Measurements from ENCODE around the gene CCM2L.

The CCM2L gene

DNA sequence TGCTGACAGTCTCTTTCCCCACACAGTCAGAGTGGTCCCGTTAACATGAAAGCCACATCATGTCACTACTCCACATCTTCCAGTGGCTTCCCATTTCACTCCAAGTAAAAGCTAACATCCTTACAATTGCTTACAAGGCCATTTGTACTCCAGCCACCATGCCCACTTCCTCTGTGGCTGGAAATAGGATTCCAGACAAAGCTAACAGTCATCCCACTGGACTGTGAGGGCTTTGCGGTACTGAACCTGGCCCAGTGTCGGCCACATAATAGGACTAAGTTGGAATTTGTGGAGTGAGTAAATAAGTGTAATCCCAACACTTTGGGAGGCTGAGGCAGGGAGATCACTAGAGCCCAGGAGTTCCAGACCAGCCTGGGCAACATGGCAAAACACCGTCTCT is 10.9 kb downstream of the CCM2L start:
- TF ChIP-seq TCF12 (IDR thresholded peaks at IDR 0.05; ENCODE audit: low read depth) (no peak), YY1 (IDR thresholded peaks at IDR 0.05; ENCODE audit: low read depth) (no peak), EP300 (IDR thresholded peaks at IDR 0.05; ENCODE audit: borderline replicate concordance) (no peak), FOXM1 (IDR thresholded peaks at IDR 0.05; ENCODE audit: borderline replicate concordance, low read depth) (no peak), CREB1 (IDR thresholded peaks at IDR 0.05; ENCODE audit: low read depth) (no peak), NFIC (IDR thresholded peaks at IDR 0.05) (no peak), CEBPB (IDR thresholded peaks at IDR 0.05) (no peak), EGR1 (IDR thresholded peaks at IDR 0.05) (no peak), TAF1 (IDR thresholded peaks at IDR 0.05; ENCODE audit: low read depth) (no peak), RAD21 (IDR thresholded peaks at IDR 0.05; ENCODE audit: low read depth) (no peak), REST (IDR thresholded peaks at IDR 0.05; ENCODE audit: low read depth) (no peak), TEAD4 (IDR thresholded peaks at IDR 0.05) (no peak), ZBTB7A (IDR thresholded peaks at IDR 0.05; ENCODE audit: low read depth) (no peak)
- TF ChIP-seq, protein P1, sequence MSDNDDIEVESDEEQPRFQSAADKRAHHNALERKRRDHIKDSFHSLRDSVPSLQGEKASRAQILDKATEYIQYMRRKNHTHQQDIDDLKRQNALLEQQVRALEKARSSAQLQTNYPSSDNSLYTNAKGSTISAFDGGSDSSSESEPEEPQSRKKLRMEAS (IDR thresholded peaks at IDR 0.05): no peak
- TF ChIP-seq, protein P2, sequence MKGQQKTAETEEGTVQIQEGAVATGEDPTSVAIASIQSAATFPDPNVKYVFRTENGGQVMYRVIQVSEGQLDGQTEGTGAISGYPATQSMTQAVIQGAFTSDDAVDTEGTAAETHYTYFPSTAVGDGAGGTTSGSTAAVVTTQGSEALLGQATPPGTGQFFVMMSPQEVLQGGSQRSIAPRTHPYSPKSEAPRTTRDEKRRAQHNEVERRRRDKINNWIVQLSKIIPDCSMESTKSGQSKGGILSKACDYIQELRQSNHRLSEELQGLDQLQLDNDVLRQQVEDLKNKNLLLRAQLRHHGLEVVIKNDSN (IDR thresholded peaks at IDR 0.05): no peak

- TF ChIP-seq CEBPB (IDR thresholded peaks at IDR 0.05) (no peak), TAF1 (IDR thresholded peaks at IDR 0.05; ENCODE audit: low read depth) (no peak), REST (IDR thresholded peaks at IDR 0.05; ENCODE audit: low read depth) (no peak)
These were observed 14.6 kb downstream of the CCM2L start for GRCh38 chr20:32024683-32025295.

DNA sequence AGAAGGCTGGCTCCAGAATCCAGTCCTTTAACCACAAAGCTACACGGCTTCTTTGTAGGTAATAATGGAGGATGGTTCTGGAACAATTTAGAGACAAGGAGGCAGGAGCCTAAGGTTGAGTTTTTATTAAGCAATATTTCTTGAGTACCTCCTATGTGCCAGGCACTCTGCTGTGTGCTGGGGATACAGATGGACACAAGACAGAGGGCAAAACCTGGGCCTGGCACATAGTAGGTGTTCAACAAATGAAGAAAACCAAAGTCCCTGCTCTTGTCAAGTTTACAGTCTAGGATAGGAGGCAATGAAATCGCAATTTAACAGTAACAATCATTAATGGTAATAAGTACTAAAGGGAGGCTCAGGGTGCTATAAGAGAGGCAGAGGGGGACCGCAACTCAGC is 17.4 kb downstream of the CCM2L start:
- TF ChIP-seq CREB1 (IDR thresholded peaks at IDR 0.05; ENCODE audit: low read depth) (no peak), FOXM1 (IDR thresholded peaks at IDR 0.05; ENCODE audit: borderline replicate concordance, low read depth) (no peak), TEAD4 (IDR thresholded peaks at IDR 0.05) (no peak), ZBTB7A (IDR thresholded peaks at IDR 0.05; ENCODE audit: low read depth) (no peak), RAD21 (IDR thresholded peaks at IDR 0.05; ENCODE audit: low read depth) (no peak), YY1 (IDR thresholded peaks at IDR 0.05; ENCODE audit: low read depth) (no peak), NFIC (IDR thresholded peaks at IDR 0.05) (no peak), TAF1 (IDR thresholded peaks at IDR 0.05; ENCODE audit: low read depth) (no peak), TCF12 (IDR thresholded peaks at IDR 0.05; ENCODE audit: low read depth) (no peak), EGR1 (IDR thresholded peaks at IDR 0.05) (no peak), REST (IDR thresholded peaks at IDR 0.05; ENCODE audit: low read depth) (no peak), CEBPB (IDR thresholded peaks at IDR 0.05) (no peak)
- TF ChIP-seq, protein P2 (IDR thresholded peaks at IDR 0.05): no peak
- TF ChIP-seq, protein P1 (IDR thresholded peaks at IDR 0.05): no peak

GRCh38 chr20:32028647-32029372 is 18.6 kb downstream of the CCM2L start:
- no peak for TF ChIP-seq TAF1 (IDR thresholded peaks at IDR 0.05; ENCODE audit: low read depth)
